Measurements from ENCODE around the gene TAX1BP3. TPM values are rescaled to one million over a fixed set of nuclear protein-coding genes. Genes with fewer than 3 reads are reported as not detected.
A peak's percentile ranks its signal among the peaks of the same experiment; 100 is the strongest.

Gene TAX1BP3
- total and polyA plus RNA-seq, 2 of the 13 experiments (the other 11 are each of a cell fraction or from before 2014, with no cell fraction given), result 16.7 to 45.1 TPM

GRCh38 chr17:3667366-3668278, 756 bp downstream of the TAX1BP3 start (continued):
- TF ChIP-seq, protein P1, sequence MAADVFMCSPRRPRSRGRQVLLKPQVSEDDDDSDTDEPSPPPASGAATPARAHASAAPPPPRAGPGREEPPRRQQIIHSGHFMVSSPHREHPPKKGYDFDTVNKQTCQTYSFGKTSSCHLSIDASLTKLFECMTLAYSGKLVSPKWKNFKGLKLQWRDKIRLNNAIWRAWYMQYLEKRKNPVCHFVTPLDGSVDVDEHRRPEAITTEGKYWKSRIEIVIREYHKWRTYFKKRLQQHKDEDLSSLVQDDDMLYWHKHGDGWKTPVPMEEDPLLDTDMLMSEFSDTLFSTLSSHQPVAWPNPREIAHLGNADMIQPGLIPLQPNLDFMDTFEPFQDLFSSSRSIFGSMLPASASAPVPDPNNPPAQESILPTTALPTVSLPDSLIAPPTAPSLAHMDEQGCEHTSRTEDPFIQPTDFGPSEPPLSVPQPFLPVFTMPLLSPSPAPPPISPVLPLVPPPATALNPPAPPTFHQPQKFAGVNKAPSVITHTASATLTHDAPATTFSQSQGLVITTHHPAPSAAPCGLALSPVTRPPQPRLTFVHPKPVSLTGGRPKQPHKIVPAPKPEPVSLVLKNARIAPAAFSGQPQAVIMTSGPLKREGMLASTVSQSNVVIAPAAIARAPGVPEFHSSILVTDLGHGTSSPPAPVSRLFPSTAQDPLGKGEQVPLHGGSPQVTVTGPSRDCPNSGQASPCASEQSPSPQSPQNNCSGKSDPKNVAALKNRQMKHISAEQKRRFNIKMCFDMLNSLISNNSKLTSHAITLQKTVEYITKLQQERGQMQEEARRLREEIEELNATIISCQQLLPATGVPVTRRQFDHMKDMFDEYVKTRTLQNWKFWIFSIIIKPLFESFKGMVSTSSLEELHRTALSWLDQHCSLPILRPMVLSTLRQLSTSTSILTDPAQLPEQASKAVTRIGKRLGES (CRISPR knock-in tag; IDR thresholded peaks at IDR 0.05; ENCODE audit: borderline replicate concordance), result no peak
- TF ChIP-seq POLR2AphosphoS2 (IDR thresholded peaks at IDR 0.05; ENCODE audit: low read depth, low read length) (no peak; the same call in 1 of the 2 replicates), IKZF4 (CRISPR knock-in tag; IDR thresholded peaks at IDR 0.05; ENCODE audit: borderline replicate concordance, low read depth, not compliant biosample characterization) (no peak), POGK (CRISPR knock-in tag; conservative IDR thresholded peaks at IDR 0.05) (no peak; the same call in 1 of the 2 replicates), ZBTB40 (IDR thresholded peaks at IDR 0.05) (no peak), ZBTB40 (CRISPR knock-in tag; IDR thresholded peaks at IDR 0.05) (0 out of 2 replicates have a peak, but pooled peaks have one; percentile 0), GTF3A (CRISPR knock-in tag; conservative IDR thresholded peaks at IDR 0.05) (no peak), SOX6 (IDR thresholded peaks at IDR 0.05) (no peak), SOX6 (CRISPR knock-in tag; IDR thresholded peaks at IDR 0.05) (peak; percentile 15; the same call in 1 of the 2 replicates), IKZF5 (CRISPR knock-in tag; IDR thresholded peaks at IDR 0.05) (peak; percentile 35), KDM3A (CRISPR knock-in tag; IDR thresholded peaks at IDR 0.05; ENCODE audit: low read depth) (no peak), ZSCAN30 (CRISPR knock-in tag; IDR thresholded peaks at IDR 0.05) (no peak), NCOR1 (IDR thresholded peaks at IDR 0.05; ENCODE audit: borderline replicate concordance, low read length) (peak; percentile 43; the same call in 1 of the 2 replicates)
